HAP-1 (cell line): ENCODE measurements around the gene PAFAH2.

Experiments used
- DNase-seq, 2 experiments: peaks; one replicate each; pipeline ENCODE4 v3.0.0-alpha.2; 2016 to 2020; ENCODE audit warnings: low spot score in 2 of 2
- H3K27me3 ChIP-seq: fragments of 250-450 bp; sonication (Bioruptor Pico); 2 replicates; pipeline ENCODE4 v1.5.1; 2020; ENCODE audit warnings: low read depth, mild to moderate bottlenecking, moderate library complexity
- H3K36me3 ChIP-seq: fragments of 250-450 bp; sonication (Bioruptor Pico); replicated peaks from 2 replicates; pipeline ENCODE4 v1.5.1; 2020; ENCODE audit warnings: mild to moderate bottlenecking
- H3K4me1 ChIP-seq: fragments of 250-450 bp; sonication (Bioruptor Pico); 2 replicates; pipeline ENCODE4 v1.5.1; 2020; ENCODE audit warnings: mild to moderate bottlenecking
- H3K4me3 ChIP-seq: fragments of 250-450 bp; sonication (Bioruptor Pico); 2 replicates; pipeline ENCODE4 v1.5.1; 2020; ENCODE audit warnings: mild to moderate bottlenecking, moderate library complexity
- H3K9me3 ChIP-seq: fragments of 250-450 bp; sonication (Bioruptor Pico); 2 replicates; pipeline ENCODE4 v1.5.1; 2020; ENCODE audit warnings: mild to moderate bottlenecking, moderate library complexity
- in situ Hi-C: fragments of 300-500 bp; cut with MboI; formaldehyde crosslinking; loops from 3 replicates; pipeline ENCODE4 v1.14.3; 2020; ENCODE audit warnings: low sequenced_read_pairs, inconsistent platforms, mixed read lengths

The PAFAH2 gene

GRCh38 chr1:26014179-26014578 lies 16.3 kb upstream of the PAFAH2 start:
- no peaks in the 10 kb centered on the region for H3K36me3 ChIP-seq
- in situ Hi-C loops = no loop called here

GRCh38 chr1:26012864-26013263 lies 15.0 kb upstream of the PAFAH2 start:
- Histone ChIP-seq H3K36me3 (no peaks in the 10 kb centered on the region), H3K4me3 (no peak overlapping the region), H3K27me3 (no peaks in the 10 kb centered on the region), H3K4me1 (peaks cover 3% of the 10 kb centered on the region; the same call in 1 of the 2 replicates), H3K9me3 (no peaks in the 10 kb centered on the region)
- in situ Hi-C loops = no loop called here
- no peak for DNase-seq

More at GRCh38 chr1:26014179-26014578, 16.3 kb upstream of the PAFAH2 start:
- DNase-seq = no peak
- no peak overlapping the region for H3K4me3 ChIP-seq
- no peaks in the 10 kb centered on the region for H3K9me3 ChIP-seq
- H3K4me1 ChIP-seq = peaks cover 3% of the 10 kb centered on the region; the same call in 1 of the 2 replicates
- no peaks in the 10 kb centered on the region for H3K27me3 ChIP-seq

- H3K4me3 ChIP-seq = no peak overlapping the region
- in situ Hi-C loops = no loop called here
- H3K4me1 ChIP-seq = peaks cover 3% of the 10 kb centered on the region; the same call in 1 of the 2 replicates
- no peaks in the 10 kb centered on the region for H3K27me3 ChIP-seq
- peak; percentile 32 to 41 for DNase-seq
- H3K9me3 ChIP-seq = no peaks in the 10 kb centered on the region
- H3K36me3 ChIP-seq = no peaks in the 10 kb centered on the region
Measured at GRCh38 chr1:26010825-26011224, 13.0 kb upstream of the PAFAH2 start.

GRCh38 chr1:26009796-26010447 lies 12.1 kb upstream of the PAFAH2 start:
- H3K36me3 ChIP-seq = no peaks in the 10 kb centered on the region
- no peak overlapping the region for H3K4me3 ChIP-seq
- H3K9me3 ChIP-seq = no peaks in the 10 kb centered on the region
- peak; percentile 10 to 49 for DNase-seq
- H3K4me1 ChIP-seq = no peaks in the 10 kb centered on the region
- in situ Hi-C loops = no loop called here
- H3K27me3 ChIP-seq = no peaks in the 10 kb centered on the region

- no peaks in the 10 kb centered on the region for H3K36me3 ChIP-seq
- no peaks in the 10 kb centered on the region for H3K4me1 ChIP-seq
- in situ Hi-C loops = no loop called here
- no peaks in the 10 kb centered on the region for H3K27me3 ChIP-seq
- DNase-seq = no peak
- H3K4me3 ChIP-seq = no peak overlapping the region
- H3K9me3 ChIP-seq = no peaks in the 10 kb centered on the region
Measured at GRCh38 chr1:26006710-26007109, 8.8 kb upstream of the PAFAH2 start.

DNA sequence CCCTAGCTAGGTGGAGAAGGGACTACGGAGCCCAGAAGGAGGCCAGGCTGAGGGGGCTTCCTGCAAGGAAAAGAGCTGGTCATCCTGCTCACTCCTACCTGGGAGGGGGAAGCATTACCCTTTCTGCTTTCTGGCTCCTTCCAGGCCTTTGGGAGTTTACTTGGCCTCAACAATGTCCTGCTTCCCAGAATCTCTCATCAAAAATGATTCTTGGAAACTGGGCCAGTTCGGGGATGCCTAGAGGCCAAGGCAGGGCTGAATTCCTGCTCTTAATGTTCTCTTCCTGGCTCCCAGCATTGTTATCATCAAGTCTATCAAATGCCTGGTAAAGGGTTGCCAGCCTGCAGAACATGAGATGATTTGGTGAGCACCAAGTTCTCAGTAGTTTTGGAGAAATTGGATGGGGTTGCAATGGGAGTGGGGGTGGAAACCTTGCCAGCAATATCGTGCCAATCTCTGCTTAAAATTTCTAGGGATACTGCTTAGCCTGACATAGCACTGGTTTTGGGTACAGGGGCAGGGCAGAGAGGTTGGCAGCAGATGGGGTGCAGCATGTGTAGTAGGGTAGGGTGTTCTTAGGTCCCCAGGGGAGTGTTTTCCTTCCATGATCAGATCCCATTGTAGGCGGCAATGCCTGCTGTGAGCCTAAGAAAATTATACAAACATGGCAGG lies 7.7 kb upstream of the PAFAH2 start:
- Histone ChIP-seq H3K36me3 (no peaks in the 10 kb centered on the region), H3K4me1 (no peaks in the 10 kb centered on the region)
- in situ Hi-C loops = no loop called here

GRCh38 chr1:26003756-26004155 lies 5.9 kb upstream of the PAFAH2 start:
- Histone ChIP-seq H3K4me3 (no peak overlapping the region), H3K27me3 (no peaks in the 10 kb centered on the region), H3K9me3 (no peaks in the 10 kb centered on the region), H3K36me3 (no peaks in the 10 kb centered on the region), H3K4me1 (peaks cover under 1% of the 10 kb centered on the region; the same call in 1 of the 2 replicates)
- DNase-seq = no peak
- in situ Hi-C loops = no loop called here

More for the DNA sequence above, 7.7 kb upstream of the PAFAH2 start:
- H3K27me3 ChIP-seq = no peaks in the 10 kb centered on the region
- DNase-seq = no peak
- H3K9me3 ChIP-seq = no peaks in the 10 kb centered on the region
- H3K4me3 ChIP-seq = no peak overlapping the region

DNA sequence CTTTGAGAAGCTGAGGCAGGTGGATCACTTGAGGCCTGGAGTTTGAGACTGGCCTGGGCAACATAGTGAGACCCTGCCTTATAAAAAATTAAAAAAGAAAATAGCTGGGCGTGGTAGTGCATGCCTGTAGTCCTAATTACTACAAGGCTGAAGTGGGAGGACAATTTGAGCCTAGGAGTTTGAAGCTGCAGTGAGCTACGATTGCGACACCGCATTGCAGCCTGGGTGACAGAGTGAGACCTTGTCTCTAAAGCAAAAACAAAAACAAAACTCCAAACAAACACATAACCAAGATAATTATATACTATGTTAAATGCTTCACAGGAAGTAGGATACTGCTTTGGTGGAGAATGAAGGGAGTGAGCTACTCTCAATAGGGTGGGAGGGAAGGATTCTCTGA lies 5.4 kb upstream of the PAFAH2 start:
- no peak overlapping the region for H3K4me3 ChIP-seq
- H3K4me1 ChIP-seq = peaks cover 5% of the 10 kb centered on the region
- DNase-seq = no peak
- in situ Hi-C loops = no loop called here
- no peaks in the 10 kb centered on the region for H3K27me3 ChIP-seq
- no peaks in the 10 kb centered on the region for H3K36me3 ChIP-seq
- H3K9me3 ChIP-seq = no peaks in the 10 kb centered on the region

GRCh38 chr1:25999041-25999800 lies 1.4 kb upstream of the PAFAH2 start:
- Histone ChIP-seq H3K27me3 (no peaks in the 10 kb centered on the region), H3K4me3 (no peak overlapping the region)
- in situ Hi-C loops = loop anchor here (5.0 kb wide), 1 partner anchor 102 kb away; no protein-coding TSS in a partner anchor

DNA sequence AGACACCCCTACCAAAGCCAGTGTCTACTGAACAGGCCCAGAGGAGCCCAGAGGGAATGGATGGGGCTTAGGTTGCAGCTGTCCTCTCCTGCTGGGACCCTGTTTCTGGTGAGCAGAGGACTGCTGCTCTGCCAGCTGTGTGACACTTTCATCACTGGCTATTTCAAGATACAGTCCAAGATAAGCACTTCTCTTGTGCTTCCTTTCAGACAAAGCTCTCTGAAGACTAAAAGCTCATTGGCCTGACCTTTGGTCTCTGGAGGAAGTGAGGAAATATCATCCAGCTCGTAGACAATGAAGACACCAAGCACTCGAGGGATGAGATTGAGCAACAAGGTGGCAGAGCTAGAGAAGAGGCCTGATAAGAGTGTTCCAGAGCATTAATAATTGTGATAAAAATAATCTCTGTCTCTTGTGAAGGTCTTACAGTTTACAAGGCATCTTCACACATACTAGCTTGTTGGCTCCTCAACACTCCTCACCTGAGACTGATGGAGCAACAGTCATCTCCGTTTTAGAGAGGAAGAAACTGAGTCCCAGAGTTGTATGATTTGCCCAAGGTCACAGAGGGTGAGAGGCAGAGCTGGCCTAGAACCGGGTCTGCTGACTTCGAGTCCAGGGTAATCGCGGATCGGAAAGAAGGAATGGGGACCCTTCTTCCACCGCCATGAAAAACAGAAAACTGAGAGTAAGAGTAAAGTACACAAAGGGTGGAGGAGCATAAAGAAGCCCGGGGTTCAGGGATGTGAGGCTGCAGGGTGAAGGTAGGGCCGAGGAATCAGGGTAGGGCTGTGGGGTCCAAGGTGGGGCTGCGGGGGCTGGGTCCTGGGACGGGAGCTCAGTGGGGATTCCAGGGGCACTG lies 666 bp downstream of the PAFAH2 start:
- H3K4me1 ChIP-seq = peaks cover 14% of the 10 kb centered on the region
- in situ Hi-C loops = loop anchor here (5.0 kb wide), 1 partner anchor 100 kb away; no protein-coding TSS in a partner anchor
- peak; percentile 13 to 18 for DNase-seq
- H3K27me3 ChIP-seq = no peaks in the 10 kb centered on the region
- no peaks in the 10 kb centered on the region for H3K9me3 ChIP-seq
- peak overlapping the region; percentile 63 for H3K4me3 ChIP-seq
- H3K36me3 ChIP-seq = no peaks in the 10 kb centered on the region

More at GRCh38 chr1:25999041-25999800, 1.4 kb upstream of the PAFAH2 start:
- DNase-seq = no peak
- Histone ChIP-seq H3K4me1 (peaks cover 14% of the 10 kb centered on the region), H3K9me3 (no peaks in the 10 kb centered on the region), H3K36me3 (no peaks in the 10 kb centered on the region)

- no peak for DNase-seq
- Histone ChIP-seq H3K4me1 (peaks cover 14% of the 10 kb centered on the region), H3K9me3 (no peaks in the 10 kb centered on the region), H3K4me3 (no peak overlapping the region), H3K36me3 (no peaks in the 10 kb centered on the region), H3K27me3 (no peaks in the 10 kb centered on the region)
- in situ Hi-C loops = loop anchor here (5.0 kb wide), 1 partner anchor 97 kb away; no protein-coding TSS in a partner anchor
Measured at GRCh38 chr1:25994402-25995150, 3.3 kb downstream of the PAFAH2 start.

GRCh38 chr1:25993197-25993951 lies 4.5 kb downstream of the PAFAH2 start:
- Histone ChIP-seq H3K4me3 (no peak overlapping the region), H3K36me3 (no peaks in the 10 kb centered on the region), H3K9me3 (no peaks in the 10 kb centered on the region), H3K27me3 (no peaks in the 10 kb centered on the region), H3K4me1 (peaks cover 10% of the 10 kb centered on the region)
- DNase-seq = no peak
- in situ Hi-C loops = no loop called here
